HEK293 (cell line): ENCODE data around the gene SIM2.

ENCODE experiments used
- MZF1 ChIP-seq: fragments of 450-650 bp; formaldehyde crosslinking; IDR thresholded peaks from 2 replicates; pipeline ENCODE4 v1.5.1; 2017; ENCODE audit warnings: missing biosample characterization, missing genetic modification characterization, borderline replicate concordance
- TCF7L2 ChIP-seq: IDR thresholded peaks from 2 replicates; pipeline ENCODE4 v1.6.1; 2011; ENCODE audit warnings: low read depth, mild to moderate bottlenecking, inconsistent platforms, low read length, moderate library complexity, borderline replicate concordance
- ZFP69B ChIP-seq: fragments of 450-650 bp; formaldehyde crosslinking; IDR thresholded peaks from 2 replicates; pipeline ENCODE4 v1.5.1; 2016; ENCODE audit warnings: missing biosample characterization, missing genetic modification characterization
- ZNF112 ChIP-seq: fragments of 450-650 bp; formaldehyde crosslinking; IDR thresholded peaks from 2 replicates; pipeline ENCODE4 v1.5.0; 2017; ENCODE audit warnings: missing biosample characterization, missing genetic modification characterization
- ZNF184 ChIP-seq: fragments of 450-650 bp; IDR thresholded peaks from 2 replicates; pipeline ENCODE4 v1.5.1; 2018; ENCODE audit warnings: missing biosample characterization, mild to moderate bottlenecking, missing genetic modification characterization
- ZNF274 ChIP-seq, 2 experiments: fragments of 200-500 bp in 1 of 2; fragments of 450-650 bp in 1 of 2; sonication (Bioruptor generic) in 1 of 2; formaldehyde crosslinking in 1 of 2; IDR thresholded peaks; 2 replicates each; pipeline versions ENCODE4 v1.5.1 to v1.6.1; 2014 to 2016; ENCODE audit warnings: borderline replicate concordance in 1 of 2, inconsistent platforms in 1 of 2, low read length in 1 of 2, missing biosample characterization in 1 of 2, missing genetic modification characterization in 1 of 2
- ZNF510 ChIP-seq: fragments of 450-650 bp; formaldehyde crosslinking; IDR thresholded peaks from 2 replicates; pipeline ENCODE4 v1.5.1; 2018; ENCODE audit warnings: mild to moderate bottlenecking, missing genetic modification characterization, missing biosample characterization; ENCODE audit not compliant: insufficient replicate concordance
- ZNF785 ChIP-seq: fragments of 450-650 bp; formaldehyde crosslinking; IDR thresholded peaks from 2 replicates; pipeline ENCODE4 v1.5.1; 2016; ENCODE audit warnings: missing biosample characterization, missing genetic modification characterization
- TF ChIP-seq, protein P1 (sequence below): fragments of 450-650 bp; formaldehyde crosslinking; IDR thresholded peaks from 2 replicates; pipeline ENCODE4 v1.5.1; 2016; ENCODE audit warnings: missing biosample characterization, missing genetic modification characterization
- TF ChIP-seq, protein P2 (sequence below): fragments of 450-650 bp; formaldehyde crosslinking; IDR thresholded peaks from 2 replicates; pipeline ENCODE4 v1.5.1; 2016; ENCODE audit warnings: missing biosample characterization, missing genetic modification characterization
- TF ChIP-seq, protein P3 (sequence below): fragments of 450-650 bp; formaldehyde crosslinking; IDR thresholded peaks from 2 replicates; pipeline ENCODE4 v1.5.1; 2016; ENCODE audit warnings: missing biosample characterization, missing genetic modification characterization, borderline replicate concordance

DNA sequence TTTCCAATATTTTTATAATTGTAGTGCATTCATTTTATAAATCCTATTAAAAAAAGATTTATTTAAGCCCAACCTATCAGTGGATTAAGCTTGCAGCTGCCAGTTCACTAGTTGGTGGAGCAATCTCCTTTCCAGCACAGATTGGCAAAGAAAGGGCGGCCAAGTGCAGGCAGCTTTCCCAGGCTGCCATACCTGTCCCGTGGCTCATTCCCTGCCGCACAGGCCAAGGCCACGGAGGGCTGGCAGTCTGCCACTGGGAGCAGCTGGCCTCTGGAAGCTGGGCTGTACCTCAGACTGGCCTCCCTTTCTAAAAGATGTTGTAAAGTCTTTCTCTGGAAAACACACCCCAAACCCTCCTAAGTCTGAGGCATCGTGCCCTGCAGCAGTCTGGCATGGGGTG is 74.2 kb downstream of the SIM2 start:
- TF ChIP-seq ZFP69B (tag by site-specific recombination): no peak
- TF ChIP-seq, protein P1, sequence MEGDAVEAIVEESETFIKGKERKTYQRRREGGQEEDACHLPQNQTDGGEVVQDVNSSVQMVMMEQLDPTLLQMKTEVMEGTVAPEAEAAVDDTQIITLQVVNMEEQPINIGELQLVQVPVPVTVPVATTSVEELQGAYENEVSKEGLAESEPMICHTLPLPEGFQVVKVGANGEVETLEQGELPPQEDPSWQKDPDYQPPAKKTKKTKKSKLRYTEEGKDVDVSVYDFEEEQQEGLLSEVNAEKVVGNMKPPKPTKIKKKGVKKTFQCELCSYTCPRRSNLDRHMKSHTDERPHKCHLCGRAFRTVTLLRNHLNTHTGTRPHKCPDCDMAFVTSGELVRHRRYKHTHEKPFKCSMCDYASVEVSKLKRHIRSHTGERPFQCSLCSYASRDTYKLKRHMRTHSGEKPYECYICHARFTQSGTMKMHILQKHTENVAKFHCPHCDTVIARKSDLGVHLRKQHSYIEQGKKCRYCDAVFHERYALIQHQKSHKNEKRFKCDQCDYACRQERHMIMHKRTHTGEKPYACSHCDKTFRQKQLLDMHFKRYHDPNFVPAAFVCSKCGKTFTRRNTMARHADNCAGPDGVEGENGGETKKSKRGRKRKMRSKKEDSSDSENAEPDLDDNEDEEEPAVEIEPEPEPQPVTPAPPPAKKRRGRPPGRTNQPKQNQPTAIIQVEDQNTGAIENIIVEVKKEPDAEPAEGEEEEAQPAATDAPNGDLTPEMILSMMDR: no peak
- TF ChIP-seq, protein P2, sequence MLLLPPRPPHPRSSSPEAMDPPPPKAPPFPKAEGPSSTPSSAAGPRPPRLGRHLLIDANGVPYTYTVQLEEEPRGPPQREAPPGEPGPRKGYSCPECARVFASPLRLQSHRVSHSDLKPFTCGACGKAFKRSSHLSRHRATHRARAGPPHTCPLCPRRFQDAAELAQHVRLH (tag by site-specific recombination): no peak
- TF ChIP-seq ZNF510 (tag by site-specific recombination): no peak
- TF ChIP-seq ZNF785: no peak
- TF ChIP-seq ZNF274 (IDR thresholded peaks at IDR 0.05; ENCODE audit: low read length): no peak
- no peak for TF ChIP-seq ZNF274 (tag by site-specific recombination; IDR thresholded peaks at IDR 0.05; ENCODE audit: borderline replicate concordance)
- TF ChIP-seq MZF1 (tag by site-specific recombination): no peak
- no peak for TF ChIP-seq TCF7L2
- TF ChIP-seq ZNF184 (tag by site-specific recombination): no peak
- TF ChIP-seq, protein P3, sequence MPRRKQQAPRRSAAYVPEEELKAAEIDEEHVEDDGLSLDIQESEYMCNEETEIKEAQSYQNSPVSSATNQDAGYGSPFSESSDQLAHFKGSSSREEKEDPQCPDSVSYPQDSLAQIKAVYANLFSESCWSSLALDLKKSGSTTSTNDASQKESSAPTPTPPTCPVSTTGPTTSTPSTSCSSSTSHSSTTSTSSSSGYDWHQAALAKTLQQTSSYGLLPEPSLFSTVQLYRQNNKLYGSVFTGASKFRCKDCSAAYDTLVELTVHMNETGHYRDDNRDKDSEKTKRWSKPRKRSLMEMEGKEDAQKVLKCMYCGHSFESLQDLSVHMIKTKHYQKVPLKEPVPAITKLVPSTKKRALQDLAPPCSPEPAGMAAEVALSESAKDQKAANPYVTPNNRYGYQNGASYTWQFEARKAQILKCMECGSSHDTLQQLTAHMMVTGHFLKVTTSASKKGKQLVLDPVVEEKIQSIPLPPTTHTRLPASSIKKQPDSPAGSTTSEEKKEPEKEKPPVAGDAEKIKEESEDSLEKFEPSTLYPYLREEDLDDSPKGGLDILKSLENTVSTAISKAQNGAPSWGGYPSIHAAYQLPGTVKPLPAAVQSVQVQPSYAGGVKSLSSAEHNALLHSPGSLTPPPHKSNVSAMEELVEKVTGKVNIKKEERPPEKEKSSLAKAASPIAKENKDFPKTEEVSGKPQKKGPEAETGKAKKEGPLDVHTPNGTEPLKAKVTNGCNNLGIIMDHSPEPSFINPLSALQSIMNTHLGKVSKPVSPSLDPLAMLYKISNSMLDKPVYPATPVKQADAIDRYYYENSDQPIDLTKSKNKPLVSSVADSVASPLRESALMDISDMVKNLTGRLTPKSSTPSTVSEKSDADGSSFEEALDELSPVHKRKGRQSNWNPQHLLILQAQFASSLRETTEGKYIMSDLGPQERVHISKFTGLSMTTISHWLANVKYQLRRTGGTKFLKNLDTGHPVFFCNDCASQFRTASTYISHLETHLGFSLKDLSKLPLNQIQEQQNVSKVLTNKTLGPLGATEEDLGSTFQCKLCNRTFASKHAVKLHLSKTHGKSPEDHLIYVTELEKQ (tag by site-specific recombination): no peak
- TF ChIP-seq ZNF112 (tag by site-specific recombination): no peak
